ENCODE results near the gene MYLK4.
A peak's percentile ranks its signal among the peaks of the same experiment; 100 is the strongest.

The MYLK4 gene

DNA sequence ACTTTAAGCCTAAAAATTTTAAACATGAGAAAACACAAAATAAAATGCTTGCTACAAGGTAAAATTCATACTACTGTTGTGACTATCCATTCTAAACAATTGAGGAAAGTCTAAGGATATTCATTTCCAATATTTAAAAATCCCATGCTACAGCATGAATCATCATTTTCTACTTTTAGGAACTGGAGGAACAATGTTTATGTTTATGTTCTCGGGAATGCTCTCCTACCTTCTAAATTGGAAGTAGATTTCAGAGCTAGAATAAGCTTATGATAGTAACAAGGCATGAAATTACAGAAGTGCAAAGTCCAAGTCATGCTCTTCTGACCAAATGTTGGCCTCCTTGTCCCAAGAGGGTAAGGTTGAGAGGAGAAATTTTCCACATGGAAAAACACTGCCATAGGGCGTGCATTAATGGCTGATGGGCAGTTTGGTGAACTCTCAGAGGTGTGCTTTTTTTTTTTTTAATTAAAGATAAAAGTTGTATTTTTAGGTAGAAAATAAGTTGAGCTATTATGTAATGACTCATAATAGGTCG, 6.0 kb upstream of the MYLK4 start:
- DNase-seq (ENCODE audit: low read depth in 1 of 2, low spot score in 1 of 2) = no peak

DNA sequence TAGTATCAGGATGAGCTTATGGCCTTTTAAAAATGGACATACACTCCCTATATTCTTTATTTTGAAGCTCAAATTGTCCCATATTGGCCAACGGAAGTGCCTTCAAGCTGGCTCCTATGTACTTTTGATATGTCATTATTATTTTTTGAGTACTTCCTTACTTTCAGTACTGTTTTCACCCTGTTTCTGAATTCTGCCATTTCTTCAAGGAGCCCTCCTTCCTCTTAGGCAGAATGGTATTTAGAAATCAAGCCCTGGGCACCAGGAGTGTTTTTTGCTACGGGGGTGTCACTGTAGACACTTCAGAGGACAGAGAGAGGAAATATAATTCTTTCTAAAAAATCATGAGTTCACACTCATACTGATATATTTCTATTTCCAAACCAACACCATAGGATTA, 5.5 kb upstream of the MYLK4 start:
- no peak for DNase-seq (ENCODE audit: low read depth in 1 of 2, low spot score in 1 of 2)

DNA sequence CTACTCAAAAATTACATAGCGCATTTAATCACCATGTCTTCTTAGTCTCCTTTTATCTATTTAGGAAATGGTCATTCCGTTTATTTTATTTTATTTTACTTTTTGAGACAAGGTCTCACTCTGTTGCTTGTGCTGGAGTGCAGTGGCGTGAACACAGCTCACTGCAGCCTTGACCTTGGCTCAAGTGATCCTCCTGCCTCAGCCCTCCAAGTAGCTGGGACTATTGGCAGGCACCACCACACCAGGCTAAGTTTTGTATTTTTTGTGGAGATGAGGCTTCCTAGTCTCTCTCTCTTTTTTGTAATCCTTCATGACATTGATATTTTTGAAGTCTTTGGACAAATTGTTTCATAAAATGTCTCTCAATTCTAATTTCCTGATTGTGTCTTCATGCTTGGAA, 4.7 kb upstream of the MYLK4 start:
- no peak for DNase-seq (ENCODE audit: low read depth in 1 of 2, low spot score in 1 of 2)

DNA sequence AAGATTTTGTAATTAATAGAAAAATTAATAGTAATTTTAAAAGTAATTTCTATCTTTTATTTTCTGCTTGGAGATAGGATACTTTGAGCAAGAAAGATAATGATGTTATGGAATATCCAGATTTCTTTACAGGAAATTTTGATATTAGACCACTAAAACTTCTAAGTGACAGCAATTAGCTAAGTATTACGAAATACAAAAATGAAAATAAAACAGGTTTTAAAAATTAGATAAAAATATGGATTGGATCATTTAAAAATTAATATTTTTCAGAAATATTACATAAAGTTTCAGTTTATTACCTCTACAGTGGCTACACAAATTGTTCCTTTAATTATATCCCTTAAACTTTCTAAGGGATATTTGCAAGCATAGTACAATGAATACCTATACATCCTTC, 4.2 kb upstream of the MYLK4 start:
- no peak for DNase-seq (ENCODE audit: low read depth in 1 of 2, low spot score in 1 of 2)

DNA sequence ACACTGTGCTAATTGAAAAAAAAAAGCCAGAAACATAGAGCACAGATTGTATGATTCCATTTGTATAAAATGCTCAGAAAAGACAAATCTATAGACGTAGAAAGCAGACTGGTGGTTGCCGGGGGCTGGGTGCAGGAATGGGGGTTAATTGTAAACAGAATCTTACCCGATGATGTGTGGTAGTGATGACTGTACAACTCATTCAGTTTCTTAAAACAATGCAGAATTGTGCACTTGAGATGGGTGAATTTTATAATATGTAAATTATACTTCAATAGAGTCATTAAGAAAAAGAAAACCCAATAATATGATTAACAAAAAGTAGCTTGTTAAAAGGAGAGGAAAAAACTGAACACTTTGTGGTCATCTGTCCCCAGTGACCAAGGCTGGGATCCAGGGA, 3.7 kb upstream of the MYLK4 start:
- no peak for DNase-seq (ENCODE audit: low read depth in 1 of 2, low spot score in 1 of 2)

DNA sequence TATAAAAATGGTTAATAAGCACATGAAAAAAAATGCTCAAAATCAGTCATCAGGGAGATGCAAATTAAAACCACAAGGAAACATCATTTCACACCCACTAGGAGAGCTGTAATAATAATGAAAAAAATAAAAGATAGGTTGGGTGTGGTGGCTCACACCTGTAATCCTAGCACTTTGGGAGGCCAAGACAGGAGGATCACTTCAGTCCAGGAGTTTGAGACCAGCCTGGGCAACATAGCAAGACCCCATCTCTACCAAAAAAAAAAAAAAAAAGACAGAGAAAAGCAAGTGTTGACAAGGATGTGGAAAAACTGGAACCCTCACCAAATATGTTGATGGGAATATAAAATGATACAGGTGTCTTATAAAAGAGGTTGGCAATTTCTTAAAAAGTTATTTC, 3.0 kb upstream of the MYLK4 start:
- DNase-seq (ENCODE audit: low read depth in 1 of 2, low spot score in 1 of 2) = no peak

DNA sequence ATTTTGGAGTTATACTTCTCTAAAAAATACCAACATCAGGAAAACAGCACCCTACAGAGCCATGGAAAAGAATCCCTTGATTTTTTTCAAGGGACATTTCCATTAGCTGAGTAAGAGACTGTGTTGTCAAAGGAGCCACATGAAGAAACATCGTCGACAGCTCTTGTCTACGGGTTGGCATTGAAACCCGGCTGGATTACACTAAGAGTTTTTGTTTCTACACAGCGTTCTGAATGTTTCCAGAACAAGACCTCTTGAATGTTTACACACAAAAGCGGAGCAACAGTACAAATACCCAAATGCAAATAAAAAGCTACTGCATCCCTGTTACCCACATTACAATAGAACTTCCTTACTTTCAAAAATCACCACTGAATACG, 2.4 kb upstream of the MYLK4 start:
- no peak for DNase-seq (ENCODE audit: low read depth in 1 of 2, low spot score in 1 of 2)

DNA sequence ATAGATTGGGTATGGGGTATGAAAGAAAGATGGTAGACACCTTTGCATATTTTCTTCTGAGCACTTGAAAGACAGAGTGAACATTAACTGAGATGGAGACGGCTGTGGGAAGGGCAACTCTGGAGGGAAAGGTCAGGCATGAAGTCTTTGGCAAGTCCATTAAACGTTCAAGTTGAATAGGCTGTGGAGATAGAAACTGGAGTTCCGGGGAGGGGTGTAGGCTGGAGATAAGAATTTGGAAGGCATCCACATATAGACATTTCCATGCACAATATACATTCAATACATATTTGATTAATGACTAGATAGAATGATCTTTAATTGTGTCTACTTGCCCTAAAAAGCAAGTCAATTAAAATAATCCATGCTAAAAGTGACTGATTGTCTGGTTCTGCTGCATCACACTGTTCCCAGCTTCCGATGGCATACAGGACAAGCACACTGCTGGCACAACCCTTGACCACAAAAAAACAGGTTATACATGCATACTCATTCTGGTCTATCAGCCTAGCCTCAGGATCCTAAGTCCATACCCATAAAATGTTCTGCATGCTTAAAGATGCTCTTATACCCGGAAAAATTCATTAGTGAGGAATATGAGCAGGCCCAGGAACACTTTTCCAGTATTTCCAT, 1.9 kb upstream of the MYLK4 start:
- no peak for DNase-seq (ENCODE audit: low read depth in 1 of 2, low spot score in 1 of 2)

DNA sequence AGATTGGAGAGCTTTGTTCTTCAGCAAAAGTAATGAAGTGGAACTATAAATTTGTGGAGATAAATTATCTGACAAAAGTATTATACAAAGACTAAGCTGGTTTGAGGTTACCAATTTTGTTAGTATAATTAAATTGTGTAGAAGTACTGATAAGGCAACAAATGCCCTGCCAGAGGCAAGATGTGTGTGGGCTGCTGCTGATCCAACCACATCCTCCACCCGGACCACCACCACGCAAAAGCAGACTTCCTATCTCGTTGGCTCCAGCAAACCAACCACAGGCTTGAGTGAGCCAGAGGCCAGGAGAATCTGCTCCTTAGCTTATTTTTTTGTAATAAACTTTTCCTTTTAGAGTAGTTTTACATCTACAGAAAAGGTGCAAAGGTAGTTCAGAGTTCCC, 1.1 kb upstream of the MYLK4 start:
- no peak for DNase-seq (ENCODE audit: low read depth in 1 of 2, low spot score in 1 of 2)

DNA sequence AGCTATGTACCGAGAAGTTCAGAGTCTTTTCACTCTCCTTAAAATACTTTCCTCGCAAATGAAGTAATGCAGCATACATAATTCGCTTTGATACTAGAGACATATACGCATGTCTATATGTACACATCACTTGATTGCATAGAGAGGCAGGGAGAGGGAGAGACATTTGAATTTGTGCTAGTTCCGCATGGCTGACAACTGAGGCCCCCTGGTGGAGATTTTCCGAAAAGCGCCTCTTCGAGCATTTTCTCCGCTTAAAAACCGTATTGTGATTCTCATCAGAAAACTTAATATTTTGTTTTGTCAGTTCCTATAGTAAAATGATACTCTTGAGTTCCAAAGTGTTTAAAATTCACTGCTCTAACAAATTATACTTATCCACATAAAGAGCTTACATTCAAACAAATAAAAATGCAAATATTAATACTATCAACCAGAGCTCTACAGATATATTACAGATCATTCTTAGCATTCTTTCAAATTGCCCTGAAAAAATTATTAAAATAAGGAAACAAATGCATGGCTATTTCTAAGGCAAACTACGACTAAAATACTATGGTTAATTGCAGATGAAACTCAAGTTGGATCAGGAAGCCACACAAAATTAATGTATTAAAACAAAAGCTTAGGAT, 637 bp downstream of the MYLK4 start:
- peak; percentile 33 to 54 for DNase-seq (ENCODE audit: low read depth in 1 of 2, low spot score in 1 of 2)

DNA sequence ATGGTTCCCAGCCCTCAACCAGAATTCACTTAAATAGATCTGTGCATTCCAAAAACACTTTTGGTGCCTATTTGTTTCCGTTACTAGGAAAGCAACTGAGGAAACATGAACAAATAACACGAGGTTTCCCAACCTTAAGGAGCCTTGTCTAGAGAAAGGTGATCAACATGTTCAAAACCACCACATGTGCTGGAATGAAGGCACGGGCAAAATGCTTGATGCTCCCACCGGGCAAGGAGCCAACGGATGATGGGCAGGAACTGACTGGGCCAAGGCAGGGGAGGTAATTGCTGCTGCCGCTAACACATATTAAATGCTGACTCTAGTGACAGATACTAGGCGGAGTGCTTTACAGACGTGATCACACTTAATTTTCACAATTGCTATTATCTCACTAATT, 2.5 kb downstream of the MYLK4 start:
- DNase-seq (ENCODE audit: low read depth in 1 of 2, low spot score in 1 of 2) = no peak

DNA sequence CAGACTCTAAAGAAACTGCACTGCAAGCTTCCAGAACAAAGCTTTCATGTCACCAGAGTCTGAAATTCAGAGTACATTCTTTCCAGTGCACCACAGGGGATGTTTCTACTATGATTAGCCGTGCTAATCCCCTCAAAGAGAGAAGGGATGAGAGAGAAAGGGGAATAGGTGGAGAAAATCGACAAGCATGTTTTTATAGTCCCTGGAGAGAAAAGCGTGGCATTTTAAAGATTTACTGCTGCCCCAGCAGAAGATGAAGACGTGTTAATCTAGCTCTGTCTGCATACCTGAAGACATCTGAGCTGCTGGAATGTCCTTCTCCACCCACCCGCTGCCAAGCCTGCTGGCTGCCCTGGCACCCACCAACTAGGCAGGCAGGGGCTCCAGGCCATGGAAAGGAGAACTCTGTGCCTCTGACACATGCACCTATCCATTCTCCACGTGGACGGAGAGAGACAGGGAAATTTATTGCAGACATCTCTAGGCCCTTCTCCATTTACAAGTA, 4.1 kb downstream of the MYLK4 start:
- no peak for DNase-seq (ENCODE audit: low read depth in 1 of 2, low spot score in 1 of 2)

DNA sequence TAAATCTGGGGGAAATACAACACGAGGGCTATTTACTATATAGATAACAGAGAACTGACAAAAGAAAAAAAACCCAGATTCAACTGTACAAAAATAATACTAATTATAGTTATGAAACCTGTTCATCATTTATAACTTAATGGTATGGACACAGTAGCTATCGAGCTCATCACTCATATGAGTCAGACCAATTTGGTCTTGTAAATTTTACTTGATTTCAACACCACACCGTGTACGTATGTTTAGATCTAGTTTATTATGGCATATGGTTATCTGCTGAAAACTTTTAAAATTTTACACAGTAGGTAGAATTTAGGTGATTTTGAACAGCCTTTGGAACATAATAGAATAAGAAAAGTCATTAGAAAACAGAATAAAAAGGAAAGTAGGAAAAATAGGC, 5.5 kb downstream of the MYLK4 start:
- no peak for DNase-seq (ENCODE audit: low read depth in 1 of 2, low spot score in 1 of 2)

DNA sequence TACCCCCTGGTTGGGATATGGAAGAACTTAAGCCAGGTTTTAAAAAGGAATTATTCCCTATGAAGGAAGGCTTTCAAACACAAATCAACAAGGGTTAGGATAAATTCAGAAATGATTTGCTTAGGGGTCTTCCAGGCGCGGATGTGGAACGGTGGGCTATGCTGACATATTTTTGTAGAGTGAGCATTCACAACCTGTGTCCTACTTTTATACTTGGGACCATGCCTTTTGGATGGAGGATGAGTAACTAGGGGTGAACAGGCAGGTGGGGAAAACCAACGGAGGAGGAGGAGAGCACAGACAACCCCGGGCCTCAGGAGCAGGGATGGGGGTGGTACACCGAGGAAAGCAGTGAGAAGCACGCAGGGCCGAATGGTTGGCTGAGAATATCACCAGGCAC, 5.9 kb downstream of the MYLK4 start:
- DNase-seq (ENCODE audit: low read depth in 1 of 2, low spot score in 1 of 2) = no peak

DNA sequence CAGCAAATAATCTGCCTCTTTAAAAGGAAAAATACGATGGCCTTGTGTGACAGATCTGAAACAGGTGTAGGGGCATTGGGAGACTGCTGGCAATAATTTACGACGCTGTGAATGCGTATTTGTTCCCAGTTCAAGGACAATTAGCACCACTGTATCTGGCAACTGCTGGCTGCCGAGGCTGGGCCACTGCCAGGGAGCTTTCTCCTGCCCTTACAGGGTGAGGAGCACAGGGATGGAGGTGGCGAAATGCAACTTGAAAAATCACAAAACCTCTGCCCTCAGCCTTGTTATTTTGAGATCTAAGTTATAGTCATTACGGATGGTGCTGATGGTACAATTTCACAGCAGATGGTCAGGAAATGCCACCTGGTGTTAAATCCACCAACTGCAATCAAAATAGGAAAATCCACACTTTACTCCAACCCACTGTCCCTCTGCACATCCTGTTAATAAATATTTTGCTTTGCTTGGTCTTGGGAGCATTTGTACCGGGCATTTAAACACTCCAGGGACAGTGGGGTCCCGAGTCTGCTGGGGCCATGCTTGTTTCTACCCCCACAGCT, 6.4 kb downstream of the MYLK4 start:
- no peak for DNase-seq (ENCODE audit: low read depth in 1 of 2, low spot score in 1 of 2)

DNA sequence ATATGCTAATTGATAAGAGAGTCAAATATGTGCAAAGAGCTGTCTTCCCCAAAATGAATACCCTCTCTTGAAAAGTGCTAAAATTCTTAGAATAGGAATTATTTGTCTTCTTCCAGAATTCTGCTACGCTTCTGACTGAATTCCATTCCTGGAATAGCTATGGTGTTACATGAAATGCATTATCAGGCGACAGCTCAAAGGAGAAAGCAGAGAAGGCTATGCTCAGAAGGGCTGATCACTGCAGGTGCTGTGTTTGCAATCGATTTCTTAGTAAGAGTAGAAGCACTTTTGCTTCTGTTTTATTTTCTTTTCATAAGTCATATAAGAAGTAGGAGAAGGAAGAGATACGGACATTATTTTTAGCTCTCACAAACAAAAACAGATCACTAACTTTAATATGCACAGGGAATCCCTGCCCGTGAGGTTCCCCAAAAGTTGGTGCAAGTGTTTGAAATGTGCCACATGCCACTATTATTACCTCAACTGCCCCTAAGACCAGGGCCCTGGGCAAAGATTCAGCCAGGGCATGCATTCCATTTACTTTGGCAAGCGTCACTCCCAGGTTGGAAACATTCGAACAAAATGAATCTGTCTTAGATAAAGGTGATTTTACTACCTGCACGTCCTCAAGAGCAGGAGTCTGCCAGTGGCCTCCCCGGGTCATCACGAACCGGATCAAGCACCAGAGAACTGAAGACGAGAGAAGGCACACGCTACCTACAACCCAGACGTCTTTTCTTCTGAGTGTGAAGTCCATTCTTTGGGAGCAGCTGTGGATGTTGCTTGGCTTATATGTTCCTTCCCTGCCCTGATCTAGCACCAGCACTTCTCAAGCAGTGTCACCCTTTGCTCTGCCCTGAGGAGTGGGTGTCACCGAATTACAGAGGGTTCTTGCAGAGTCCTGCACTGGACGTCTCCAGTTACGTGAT, 7.2 kb downstream of the MYLK4 start:
- DNase-seq (ENCODE audit: low read depth in 1 of 2, low spot score in 1 of 2) = no peak

DNA sequence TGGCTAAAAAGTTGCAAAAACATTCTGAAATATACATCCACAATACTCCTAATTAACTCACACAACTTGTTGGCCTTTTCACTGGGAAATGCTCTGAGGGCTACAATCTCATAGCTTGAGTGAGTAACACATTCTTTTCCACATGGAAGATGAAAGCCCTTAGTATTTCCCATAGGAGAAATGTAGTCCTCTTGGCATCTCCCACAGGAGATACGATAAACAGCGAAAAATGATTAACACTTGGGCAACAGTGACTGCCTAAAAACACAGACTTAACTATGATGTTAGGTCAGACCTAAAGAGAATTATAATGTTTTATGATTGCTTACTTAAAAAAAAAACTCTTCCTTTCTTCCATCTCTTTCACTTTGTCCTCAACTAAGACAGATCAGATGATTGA, 9.0 kb downstream of the MYLK4 start:
- no peak for DNase-seq (ENCODE audit: low read depth in 1 of 2, low spot score in 1 of 2)

DNA sequence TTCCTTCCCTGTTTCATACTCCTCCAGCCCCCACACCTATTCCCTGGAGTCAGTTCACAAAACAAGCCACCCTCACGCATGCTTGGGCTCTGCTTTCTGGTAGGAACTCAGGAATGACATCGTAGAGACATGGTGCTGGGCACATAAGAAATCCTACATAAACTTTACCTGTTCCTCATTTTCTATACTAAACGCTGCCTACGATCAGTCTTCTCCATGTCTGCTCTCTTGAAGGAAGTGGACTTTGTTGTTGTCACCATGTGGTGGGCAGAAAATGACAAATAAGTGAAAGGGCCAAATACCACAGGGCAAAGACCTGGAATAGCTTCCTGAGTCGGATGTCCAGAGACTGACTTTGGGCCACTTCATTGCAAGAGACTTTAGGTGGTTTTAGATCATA, 10.1 kb downstream of the MYLK4 start:
- no peak for DNase-seq (ENCODE audit: low read depth in 1 of 2, low spot score in 1 of 2)

DNA sequence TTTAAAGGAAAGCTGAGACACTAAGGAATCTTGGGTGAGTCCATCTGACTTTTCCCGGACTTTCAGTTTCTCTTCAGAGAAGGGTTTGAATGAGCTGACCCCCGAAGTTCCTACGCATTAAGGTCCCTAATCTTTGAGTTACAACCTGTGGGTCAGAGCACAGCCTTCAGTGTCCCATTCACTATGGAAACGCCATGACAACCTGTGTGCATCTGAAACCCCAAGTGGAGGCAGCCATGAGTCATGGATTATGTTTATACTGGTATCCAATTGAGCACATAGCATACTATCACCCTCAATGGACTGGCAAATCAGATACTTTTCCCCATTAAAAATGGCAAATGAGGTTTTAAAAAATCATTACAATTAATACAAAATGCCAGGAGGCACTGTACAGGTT, 11.4 kb downstream of the MYLK4 start:
- no peak for DNase-seq (ENCODE audit: low read depth in 1 of 2, low spot score in 1 of 2)

DNA sequence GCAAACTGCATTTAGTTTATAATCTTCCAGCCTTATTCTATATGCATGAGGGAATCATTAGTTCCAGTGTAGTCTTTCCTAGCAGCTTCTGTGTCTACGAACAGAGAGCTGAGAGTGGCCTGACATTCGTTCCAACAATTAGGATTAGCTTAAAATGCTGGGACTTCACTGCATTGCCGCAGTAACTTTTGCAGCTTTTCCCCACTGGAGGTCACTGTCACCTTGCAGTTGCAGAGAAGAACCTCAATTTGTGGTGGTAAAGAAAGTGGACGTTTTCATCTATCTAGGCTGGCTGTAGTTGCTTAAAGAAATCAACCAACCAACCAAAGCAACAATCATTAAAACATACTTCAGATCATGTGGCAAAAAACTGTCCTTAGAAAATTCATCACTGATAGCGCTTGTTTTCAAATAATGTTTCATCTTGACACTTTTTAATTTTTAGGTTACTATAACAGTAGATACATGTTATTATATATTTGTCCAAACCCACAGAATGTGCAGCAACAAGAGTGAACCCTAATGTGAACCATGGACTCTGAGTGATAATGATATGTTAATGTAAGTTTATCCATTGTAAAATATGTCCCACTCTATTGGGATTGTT, 12.2 kb downstream of the MYLK4 start:
- no peak for DNase-seq (ENCODE audit: low read depth in 1 of 2, low spot score in 1 of 2)

DNA sequence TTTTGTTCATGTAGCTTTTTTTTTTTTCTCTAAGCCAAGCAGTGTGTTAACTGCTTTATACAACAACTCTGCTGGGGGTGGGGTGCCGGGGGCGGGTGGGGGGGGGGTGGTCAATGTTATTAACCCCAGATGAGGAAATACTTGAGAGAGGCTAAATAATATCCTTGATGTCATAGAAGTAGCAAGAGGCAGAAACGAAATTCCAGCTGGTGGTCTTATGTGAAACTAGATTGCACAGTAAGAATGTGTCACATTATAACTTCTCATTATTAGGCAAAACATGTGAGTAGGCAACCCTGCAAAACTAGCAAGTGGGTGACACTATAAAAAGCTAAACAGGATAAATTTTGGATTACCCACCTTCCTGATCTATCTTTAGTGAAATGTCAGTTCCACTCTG, 12.8 kb downstream of the MYLK4 start:
- DNase-seq (ENCODE audit: low read depth in 1 of 2, low spot score in 1 of 2) = no peak

Data from stimulated activated CD4-positive, alpha-beta T cell treated with anti-CD3 and anti-CD28 coated beads, Interleukin-15, amount 100 ng/mL, for 1 hour (primary cell).